ENCODE measurements around the gene TYRO3. TPM values are rescaled to one million over a fixed set of nuclear protein-coding genes. Genes with fewer than 3 reads are reported as not detected.

Gene TYRO3
- total RNA-seq, 2 experiments from 2014 or later: 0.42 to 0.47 TPM

DNA sequence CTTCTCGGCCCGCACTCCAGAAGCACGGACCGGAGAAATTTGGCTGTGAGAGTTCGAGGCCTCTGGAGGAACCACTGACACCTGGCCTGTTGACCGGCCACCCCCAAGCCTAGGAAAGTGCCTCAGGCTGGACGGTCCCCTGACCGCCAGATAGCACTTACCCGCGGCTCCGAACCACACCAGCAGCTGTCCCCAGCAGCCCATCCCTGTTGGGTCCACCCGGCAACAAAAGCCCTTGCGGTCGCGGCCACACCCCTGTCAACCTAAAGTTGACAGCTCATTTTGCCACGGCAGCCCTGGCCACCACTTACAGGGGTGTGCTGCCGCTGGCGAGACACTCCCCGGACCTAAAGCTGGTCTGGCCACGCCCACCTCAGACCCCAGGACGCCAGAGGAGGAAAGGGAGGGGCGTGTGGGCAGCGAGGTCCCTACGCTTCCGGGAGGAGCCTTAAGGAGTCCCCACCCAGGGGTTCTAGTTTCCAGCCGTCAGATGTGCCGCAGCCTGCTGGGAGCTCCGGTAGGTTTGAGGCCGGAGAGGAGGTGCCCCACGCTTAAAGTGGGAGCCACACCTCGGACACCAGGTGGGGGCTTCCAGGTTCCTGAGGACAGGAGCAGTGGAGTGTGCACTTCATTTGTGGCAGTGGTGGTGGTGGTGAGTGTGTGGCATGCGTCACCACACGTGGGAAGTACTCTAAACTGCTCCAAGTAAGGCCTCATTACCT lies 45.3 kb upstream of the TYRO3 start, which contains the start of gene LTK:
Gene LTK (minus strand): TSS at position 322 of the 722 bp plus-strand sequence. CDS start 118 bp downstream, at position 204.
- Mint-ChIP-seq H3K9me3 (no peaks in the 10 kb centered on the region), H3K36me3 (ENCODE audit: low read depth) (no peaks in the 10 kb centered on the region), H3K4me3 (peak within 1 kb of the TSS; percentile 79), H3K4me1 (ENCODE audit: low read depth) (peaks cover 25% of the 10 kb centered on the region), H3K27me3 (peaks cover 36% of the 10 kb centered on the region), H3K27ac (no peak within 1 kb of the TSS)
- ATAC-seq (ENCODE audit: poor library complexity) (peak; percentile 26), DNase-seq (peak in 5 of 14 experiments; percentile 9 to 57 (median 43))
- H3K27ac ChIP-seq (ENCODE audit: low read depth in 1 of 2, low read length in 2 of 2): no peak within 1 kb of the TSS
- peaks cover 40% of the 10 kb centered on the region for H3K4me1 ChIP-seq (ENCODE audit: insufficient read depth, low read length)
- ChIA-PET POLR2A (interaction anchor here (1.1 kb wide), 1 partner anchor 12 kb away, joined by 5 read pairs; no protein-coding TSS in a partner anchor), CTCF (no interaction called here)
- H3K4me3 ChIP-seq (ENCODE audit: low read length): peak within 1 kb of the TSS; percentile 56
- peaks cover 3% of the 10 kb centered on the region for H3K36me3 ChIP-seq (ENCODE audit: insufficient read depth, low read length)
- peaks cover 24 to 33% of the 10 kb centered on the region in 2 experiments for H3K27me3 ChIP-seq (ENCODE audit: control insufficient read depth in 1 of 2, insufficient read depth in 2 of 2, low read length in 2 of 2)
- intact Hi-C loops (cut with DNase I, micrococcal nuclease): no loop called here
- TF ChIP-seq, protein P1, sequence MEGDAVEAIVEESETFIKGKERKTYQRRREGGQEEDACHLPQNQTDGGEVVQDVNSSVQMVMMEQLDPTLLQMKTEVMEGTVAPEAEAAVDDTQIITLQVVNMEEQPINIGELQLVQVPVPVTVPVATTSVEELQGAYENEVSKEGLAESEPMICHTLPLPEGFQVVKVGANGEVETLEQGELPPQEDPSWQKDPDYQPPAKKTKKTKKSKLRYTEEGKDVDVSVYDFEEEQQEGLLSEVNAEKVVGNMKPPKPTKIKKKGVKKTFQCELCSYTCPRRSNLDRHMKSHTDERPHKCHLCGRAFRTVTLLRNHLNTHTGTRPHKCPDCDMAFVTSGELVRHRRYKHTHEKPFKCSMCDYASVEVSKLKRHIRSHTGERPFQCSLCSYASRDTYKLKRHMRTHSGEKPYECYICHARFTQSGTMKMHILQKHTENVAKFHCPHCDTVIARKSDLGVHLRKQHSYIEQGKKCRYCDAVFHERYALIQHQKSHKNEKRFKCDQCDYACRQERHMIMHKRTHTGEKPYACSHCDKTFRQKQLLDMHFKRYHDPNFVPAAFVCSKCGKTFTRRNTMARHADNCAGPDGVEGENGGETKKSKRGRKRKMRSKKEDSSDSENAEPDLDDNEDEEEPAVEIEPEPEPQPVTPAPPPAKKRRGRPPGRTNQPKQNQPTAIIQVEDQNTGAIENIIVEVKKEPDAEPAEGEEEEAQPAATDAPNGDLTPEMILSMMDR (IDR thresholded peaks at IDR 0.05): no peak
- H3K9me3 ChIP-seq (ENCODE audit: control insufficient read depth in 1 of 2, insufficient read depth in 1 of 2, low read length in 2 of 2): peaks cover 0 to 18% of the 10 kb centered on the region in 2 experiments

GRCh38 chr15:41517895-41518449 lies 41.0 kb upstream of the TYRO3 start:
- H3K36me3 ChIP-seq (ENCODE audit: insufficient read depth, low read length): peaks cover 3% of the 10 kb centered on the region
- peaks cover 8 to 9% of the 10 kb centered on the region in 2 experiments for H3K27me3 ChIP-seq (ENCODE audit: control insufficient read depth in 1 of 2, insufficient read depth in 2 of 2, low read length in 2 of 2)
- no peak overlapping the region for H3K4me3 ChIP-seq (ENCODE audit: low read length)
- ChIA-PET POLR2A (interaction anchor here (1.2 kb wide), 1 partner anchor 9 kb away, joined by 3 read pairs; no protein-coding TSS in a partner anchor), CTCF (interaction anchor here (0.9 kb wide), 1 partner anchor 52 kb away, joined by 3 read pairs; no protein-coding TSS in a partner anchor)
- intact Hi-C loops (cut with DNase I, micrococcal nuclease): no loop called here
- peaks cover 0 to 8% of the 10 kb centered on the region in 2 experiments for H3K9me3 ChIP-seq (ENCODE audit: control insufficient read depth in 1 of 2, insufficient read depth in 1 of 2, low read length in 2 of 2)
- peaks cover 22% of the 10 kb centered on the region for H3K4me1 ChIP-seq (ENCODE audit: insufficient read depth, low read length)
- Mint-ChIP-seq H3K36me3 (ENCODE audit: low read depth) (peaks cover 7% of the 10 kb centered on the region), H3K27ac (no peak overlapping the region), H3K9me3 (no peaks in the 10 kb centered on the region), H3K27me3 (peaks cover 14% of the 10 kb centered on the region), H3K4me3 (no peak overlapping the region), H3K4me1 (ENCODE audit: low read depth) (peaks cover 14% of the 10 kb centered on the region)
- TF ChIP-seq, protein P1 (IDR thresholded peaks at IDR 0.05): no peak
- ATAC-seq (ENCODE audit: poor library complexity) (no peak), DNase-seq (no peak)
- H3K27ac ChIP-seq (ENCODE audit: low read depth in 1 of 2, low read length in 2 of 2): no peak overlapping the region

DNA sequence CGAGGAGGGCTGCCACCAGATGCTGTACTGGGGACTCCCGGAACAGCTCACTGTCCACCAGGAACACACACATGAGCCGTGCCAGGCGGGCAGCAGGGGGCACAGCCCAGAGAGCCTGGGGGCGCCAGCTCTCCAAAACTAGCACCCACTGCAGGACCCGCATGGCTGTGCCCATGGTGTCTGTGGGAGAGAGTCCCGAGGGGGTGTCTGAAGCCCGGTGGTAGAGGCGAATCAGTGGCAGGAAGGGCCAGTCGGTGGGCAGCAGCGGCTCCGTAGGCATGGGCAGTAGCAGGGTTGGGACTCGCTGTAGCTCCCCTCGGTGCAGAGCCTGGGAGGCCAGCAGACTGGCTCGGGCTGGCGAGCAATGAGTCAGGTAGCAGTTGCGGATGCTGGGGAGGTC lies 38.4 kb upstream of the TYRO3 start:
- ChIA-PET CTCF (no interaction called here), POLR2A (no interaction called here)
- no peak overlapping the region for H3K27ac Mint-ChIP-seq

More for the DNA sequence above, 38.4 kb upstream of the TYRO3 start:
- no peaks in the 10 kb centered on the region for H3K27me3 Mint-ChIP-seq
- Histone ChIP-seq H3K36me3 (ENCODE audit: insufficient read depth, low read length) (peaks cover 3% of the 10 kb centered on the region), H3K4me1 (ENCODE audit: insufficient read depth, low read length) (peaks cover 2% of the 10 kb centered on the region), H3K27ac (ENCODE audit: low read depth in 1 of 2, low read length in 2 of 2) (no peak overlapping the region), H3K27me3 (ENCODE audit: control insufficient read depth in 1 of 2, insufficient read depth in 2 of 2, low read length in 2 of 2) (no peaks in the 10 kb centered on the region), H3K4me3 (ENCODE audit: low read length) (no peak overlapping the region), H3K9me3 (ENCODE audit: control insufficient read depth in 1 of 2, insufficient read depth in 1 of 2, low read length in 2 of 2) (no peaks in the 10 kb centered on the region)
- H3K4me3 Mint-ChIP-seq: no peak overlapping the region
- H3K9me3 Mint-ChIP-seq: no peaks in the 10 kb centered on the region
- TF ChIP-seq, protein P1 (IDR thresholded peaks at IDR 0.05): no peak
- peaks cover 20% of the 10 kb centered on the region for H3K36me3 Mint-ChIP-seq (ENCODE audit: low read depth)
- H3K4me1 Mint-ChIP-seq (ENCODE audit: low read depth): no peaks in the 10 kb centered on the region
- DNase-seq (no peak), ATAC-seq (ENCODE audit: poor library complexity) (no peak)
- intact Hi-C loops (cut with DNase I, micrococcal nuclease): no loop called here
